Stomach (tissue), 4 donors: ENCODE measurements around the gene AGFG1.

Experiments used
- CTCF ChIP-seq, 7 experiments: fragments of 450-650 bp in 4 of 7; fragments of 200-600 bp in 3 of 7; sonication (generic) in 3 of 7; IDR thresholded peaks; one replicate each; pipeline ENCODE4 v1.5.1; 2016 to 2019; ENCODE audit warnings: antibody characterized with exemption in 7 of 7, control low read depth in 2 of 7, mild to moderate bottlenecking in 1 of 7
- POLR2A ChIP-seq, 4 donors: fragments of 450-650 bp; IDR thresholded peaks; one replicate each; pipeline ENCODE4 v1.6.1; 2016; ENCODE audit warnings: antibody characterized with exemption in 4 of 4, control low read depth in 2 of 4, mild to moderate bottlenecking in 1 of 4, moderate library complexity in 1 of 4
- POLR2AphosphoS5 ChIP-seq, 3 donors: sonication (generic); formaldehyde crosslinking; IDR thresholded peaks; one replicate each; pipeline ENCODE4 v1.6.1; 2016; ENCODE audit warnings: antibody characterized with exemption in 3 of 3

GRCh38 chr2:227597998-227598397, 126.0 kb downstream of the AGFG1 start:
- TF ChIP-seq POLR2AphosphoS5 (IDR thresholded peaks at IDR 0.05) (no peak), CTCF (IDR thresholded peaks at IDR 0.05) (no peak), POLR2A (IDR thresholded peaks at IDR 0.05) (no peak)
